ENCODE measurements around the gene PSMA4.
"Not testable (repeated sequence)": the region's sequence is repeated elsewhere in the genome, so short reads cannot be mapped to it uniquely, and the experiment has no call there.

Gene PSMA4

DNA sequence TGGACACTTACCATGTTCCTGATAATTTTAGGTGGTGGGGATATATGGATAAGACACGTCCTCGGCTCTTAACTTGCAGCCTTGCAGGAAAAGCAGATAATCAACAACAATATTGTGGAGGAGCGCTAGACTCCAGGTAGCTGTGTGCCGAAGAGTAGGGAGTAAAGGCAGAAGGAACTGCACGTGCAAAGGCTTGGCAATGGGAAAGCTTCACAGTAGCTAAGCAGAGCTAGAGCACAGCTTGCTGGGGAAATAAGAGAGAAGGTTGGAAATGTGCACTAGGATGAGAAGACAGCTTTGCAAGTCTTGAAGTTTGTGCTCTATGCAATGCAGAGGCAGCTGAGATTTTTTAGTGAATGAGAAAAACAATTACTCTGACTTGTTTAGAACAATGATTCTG is 12.4 kb downstream of the PSMA4 start:
- DNase-seq, result no peak

DNA sequence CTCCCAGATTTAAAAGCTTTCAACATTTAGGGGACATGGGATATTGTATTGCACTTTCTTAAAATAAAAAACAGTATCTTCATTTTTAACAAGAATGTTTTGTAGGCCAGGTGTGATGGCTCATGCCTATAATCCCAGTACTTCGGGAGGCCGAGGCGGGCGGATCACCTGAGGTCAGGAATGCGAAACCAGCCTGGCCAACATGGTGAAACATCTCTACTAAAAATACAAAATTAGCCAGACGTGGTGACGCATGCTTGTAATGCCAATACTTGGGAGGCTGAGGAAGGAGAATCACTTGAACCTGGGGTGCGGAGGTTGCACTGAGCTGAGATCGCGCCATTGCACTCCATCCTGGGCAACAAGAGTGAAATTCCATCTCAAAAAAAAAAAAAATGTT is 20.0 kb downstream of the PSMA4 start:
- DNase-seq, result not testable (repeated sequence)

DNA sequence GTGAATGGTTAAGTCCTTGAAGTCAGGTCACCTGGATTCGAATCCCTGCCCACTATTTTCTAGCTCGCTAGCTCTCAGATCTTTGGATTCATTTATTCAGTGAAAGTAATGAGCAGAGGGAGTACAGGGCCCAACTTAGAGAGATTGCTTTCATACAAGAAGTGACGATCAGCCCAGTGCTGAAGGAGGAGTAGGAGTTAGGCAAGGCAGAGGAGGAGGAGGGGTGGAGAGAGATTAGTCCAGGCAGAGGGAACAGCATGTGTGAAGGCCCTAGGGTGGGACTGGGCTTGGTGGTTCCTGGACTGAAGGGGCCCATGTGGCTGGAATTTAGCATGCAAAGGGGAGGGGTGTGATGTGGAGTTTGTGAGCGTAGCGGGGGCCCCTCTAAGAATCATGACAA is 21.2 kb downstream of the PSMA4 start:
- no peak for DNase-seq

DNA sequence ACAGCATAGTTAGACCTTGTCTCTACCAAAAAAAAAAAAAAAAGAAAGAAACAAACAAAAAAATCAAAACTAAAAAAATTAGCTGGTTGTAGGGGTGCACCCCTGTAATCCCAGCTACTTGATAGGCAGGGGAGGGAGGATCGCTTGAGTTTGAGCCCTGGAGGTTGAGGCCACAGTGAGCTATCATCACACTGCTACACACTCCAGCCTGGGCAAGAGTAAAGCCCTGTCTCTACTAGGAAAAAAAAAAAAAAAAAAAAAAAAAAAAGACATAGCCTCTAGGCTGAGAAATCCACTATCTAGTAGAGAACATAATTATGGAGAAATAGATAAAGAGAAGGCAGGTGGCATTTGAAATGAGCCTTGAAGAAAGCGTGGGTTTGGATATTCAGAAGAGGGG is 22.8 kb downstream of the PSMA4 start:
- no peak for DNase-seq

DNA sequence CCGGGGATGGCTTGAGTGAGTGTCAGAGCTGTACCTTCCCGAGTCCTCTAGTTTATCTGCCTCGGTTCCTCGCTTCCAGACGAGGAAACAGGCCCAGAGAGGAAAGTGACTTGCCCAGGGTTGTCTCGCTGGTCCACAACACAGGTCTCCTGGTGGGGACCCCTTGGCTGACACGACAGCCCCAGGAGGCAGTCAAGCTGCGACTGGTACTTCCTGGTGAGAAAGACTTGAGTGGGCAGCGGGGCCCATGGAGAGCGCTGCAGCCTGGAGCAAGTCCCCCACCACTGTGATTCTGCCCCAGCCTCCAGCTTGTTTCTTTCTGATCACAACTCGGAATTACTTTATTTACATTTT is 24.5 kb downstream of the PSMA4 start:
- DNase-seq, result no peak

DNA sequence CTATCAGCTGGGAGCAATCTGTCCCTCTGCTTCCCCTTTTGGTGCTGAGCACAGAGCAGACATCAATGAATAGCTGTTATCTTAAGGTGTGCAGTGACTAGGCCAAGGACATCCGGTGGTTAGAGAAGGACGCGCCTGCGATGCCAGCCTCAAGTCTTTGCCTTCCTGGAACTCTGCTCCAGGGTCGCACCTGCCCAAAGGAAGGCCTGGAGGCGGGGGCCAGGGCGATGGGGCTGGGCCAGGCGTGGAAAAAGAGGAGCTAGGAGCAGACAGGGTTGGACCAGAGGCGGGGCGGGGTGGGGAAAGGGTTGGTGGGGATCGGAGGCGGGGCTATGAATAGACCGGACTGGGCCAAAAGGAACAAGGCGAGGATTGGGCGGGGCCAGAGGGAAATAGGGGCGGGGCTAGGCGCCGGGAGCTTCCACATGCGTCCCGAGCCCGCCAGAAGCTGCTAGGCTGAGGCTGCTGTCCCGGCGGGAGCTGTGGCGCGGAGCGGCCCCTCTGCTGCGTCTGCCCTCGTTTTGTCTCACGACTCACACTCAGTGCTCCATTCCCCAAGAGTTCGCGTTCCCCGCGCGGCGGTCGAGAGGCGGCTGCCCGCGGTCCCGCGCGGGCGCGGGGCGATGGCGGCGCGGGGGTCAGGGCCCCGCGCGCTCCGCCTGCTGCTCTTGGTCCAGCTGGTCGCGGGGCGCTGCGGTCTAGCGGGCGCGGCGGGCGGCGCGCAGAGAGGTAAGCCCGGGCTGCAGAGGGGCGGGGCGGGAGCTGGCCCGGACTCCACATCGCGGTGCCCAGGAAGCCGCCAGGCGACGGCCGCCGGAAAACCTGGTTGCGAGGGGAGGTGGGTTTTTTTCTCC is 25.1 kb downstream of the PSMA4 start, which contains the start of gene CHRNA5:
Gene CHRNA5, plus strand, starts transcription at position 424 of the 854 bp plus-strand sequence. Its CDS starts 200 bp downstream, at position 624.
- DNase-seq, result peak; percentile 84 to 93

DNA sequence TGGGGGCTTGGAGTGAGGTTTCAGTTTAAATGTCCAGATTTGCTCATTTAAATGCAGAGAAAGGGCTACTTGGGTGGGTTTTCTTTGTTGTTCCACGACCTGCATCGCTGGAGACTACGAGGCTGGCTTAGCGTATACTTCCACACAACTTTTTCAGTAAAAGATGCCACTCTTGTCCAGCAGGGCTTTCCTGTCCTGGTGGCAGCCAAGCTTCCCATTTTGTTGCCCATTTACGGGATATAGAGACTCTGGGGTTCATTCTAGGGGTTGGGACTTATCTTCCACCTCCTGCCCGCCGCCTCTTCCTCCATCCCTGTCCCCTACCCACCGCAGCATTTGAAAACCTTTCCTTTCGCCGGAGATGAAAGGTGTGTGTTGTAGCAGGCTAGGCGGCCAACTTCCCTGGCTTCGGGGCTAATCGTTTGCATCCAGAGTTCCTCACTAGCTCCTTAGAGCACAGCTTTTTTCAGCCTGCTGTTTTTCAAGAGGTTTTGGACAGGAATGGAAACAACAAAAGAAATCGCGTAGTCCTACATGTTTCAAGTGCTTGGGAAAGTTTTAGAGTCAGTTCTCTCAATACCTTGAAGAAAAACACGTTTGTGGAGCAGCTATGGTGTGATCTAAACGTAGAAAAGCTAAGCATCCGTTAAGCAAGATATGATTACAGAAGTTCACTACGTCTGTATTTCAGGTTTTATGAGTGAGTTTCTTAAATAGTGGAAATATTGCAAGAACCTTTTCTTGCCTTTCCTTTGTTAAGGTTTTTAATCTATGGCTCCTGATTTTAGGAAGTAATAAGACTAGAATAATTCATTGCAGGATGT is 25.9 kb downstream of the PSMA4 start:
- DNase-seq, result peak in 1 of 2 experiments; percentile 12

DNA sequence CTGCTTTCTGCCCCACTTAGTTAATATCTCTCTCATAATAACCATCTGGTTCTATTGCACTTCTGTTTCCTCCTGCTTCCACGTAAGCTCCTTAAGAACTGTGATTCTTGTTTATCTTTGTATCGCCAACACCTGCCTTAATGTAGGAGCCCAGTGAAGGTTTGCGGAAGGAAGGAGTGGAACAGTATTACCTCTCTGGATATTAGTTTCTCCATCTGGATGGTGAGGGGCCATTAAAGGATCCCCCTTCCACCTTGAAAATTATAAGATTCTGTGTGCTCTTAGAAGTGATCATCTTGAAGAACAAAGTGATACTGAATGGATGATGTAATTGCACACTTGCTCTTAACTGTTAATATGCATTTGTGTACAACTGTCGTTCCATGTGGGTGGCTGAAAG is 27.3 kb downstream of the PSMA4 start:
- DNase-seq, result no peak

DNA sequence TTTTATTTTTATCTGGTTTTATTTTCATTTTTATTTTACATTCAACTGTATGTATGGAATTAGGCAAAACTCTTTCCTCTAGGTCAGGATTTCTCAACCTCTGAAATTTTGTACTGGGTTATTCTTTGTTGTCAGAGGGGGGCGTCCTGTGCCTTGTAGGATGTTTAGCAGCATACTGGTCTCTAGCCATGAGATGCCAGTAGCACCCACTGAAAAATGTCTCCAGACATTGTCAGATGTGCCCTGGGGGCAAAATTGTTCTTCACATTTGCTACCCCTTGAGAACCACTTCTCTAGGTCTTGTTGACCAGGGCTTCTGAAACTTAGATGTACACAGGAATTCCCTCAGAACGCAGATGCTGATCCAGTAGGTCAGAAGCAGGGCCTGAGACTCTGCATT is 30.5 kb downstream of the PSMA4 start:
- no peak for DNase-seq

DNA sequence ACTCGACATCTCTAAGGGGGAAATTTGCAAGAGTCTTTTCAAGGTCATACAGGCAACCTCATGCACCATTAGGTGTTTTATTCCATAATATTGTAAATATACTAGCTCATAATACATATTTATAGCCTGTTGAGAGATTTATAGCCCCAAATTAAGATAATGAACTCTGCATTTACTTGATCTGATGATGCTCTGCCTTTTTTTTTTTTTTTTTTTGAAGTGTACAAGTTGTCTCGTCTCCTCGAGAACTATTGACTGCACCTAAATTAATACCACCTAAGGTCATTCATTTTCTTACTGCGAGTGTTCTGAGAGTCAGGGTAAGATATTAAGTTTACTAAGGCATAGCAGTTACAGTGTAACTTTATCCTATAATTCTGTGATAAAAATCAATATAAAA is 31.1 kb downstream of the PSMA4 start:
- no peak for DNase-seq

DNA sequence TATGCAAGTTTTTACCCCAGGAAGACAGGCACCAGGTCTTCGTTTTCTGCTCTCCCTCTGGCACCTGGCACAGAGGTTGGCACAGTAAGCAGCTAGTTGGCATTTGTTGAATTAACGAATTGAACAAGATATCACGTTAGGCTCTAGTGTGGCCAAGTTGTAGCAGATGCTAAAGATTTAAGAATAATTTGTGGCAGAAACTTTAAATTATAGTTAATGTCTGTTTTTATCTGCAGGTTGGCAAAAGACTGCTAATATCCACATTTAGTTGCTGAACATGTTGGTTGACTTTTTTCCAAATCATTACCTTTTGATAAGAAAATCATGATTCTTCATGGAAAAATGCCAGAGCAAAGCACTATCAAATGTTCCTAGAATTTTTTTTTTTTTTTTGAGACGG is 33.2 kb downstream of the PSMA4 start:
- no peak for DNase-seq

DNA sequence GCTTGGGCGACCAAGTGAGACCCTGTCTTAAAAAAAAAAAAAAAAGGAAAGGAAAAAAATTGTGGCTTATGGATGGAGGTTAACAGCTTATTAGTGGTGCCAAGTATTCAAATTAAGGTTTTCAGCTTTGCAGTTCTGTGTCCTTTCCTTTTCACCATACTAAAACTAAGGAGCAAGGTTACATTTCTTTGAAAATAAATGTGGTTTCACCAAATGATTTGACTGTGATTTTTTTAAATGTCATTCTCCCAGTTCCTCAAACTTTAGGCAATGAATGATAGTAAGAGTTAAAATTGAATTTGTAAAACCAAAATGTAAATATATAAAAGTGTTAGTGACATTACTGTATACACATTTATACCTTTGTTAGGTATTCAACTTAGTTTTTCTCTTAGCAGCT is 34.7 kb downstream of the PSMA4 start:
- no peak for DNase-seq

DNA sequence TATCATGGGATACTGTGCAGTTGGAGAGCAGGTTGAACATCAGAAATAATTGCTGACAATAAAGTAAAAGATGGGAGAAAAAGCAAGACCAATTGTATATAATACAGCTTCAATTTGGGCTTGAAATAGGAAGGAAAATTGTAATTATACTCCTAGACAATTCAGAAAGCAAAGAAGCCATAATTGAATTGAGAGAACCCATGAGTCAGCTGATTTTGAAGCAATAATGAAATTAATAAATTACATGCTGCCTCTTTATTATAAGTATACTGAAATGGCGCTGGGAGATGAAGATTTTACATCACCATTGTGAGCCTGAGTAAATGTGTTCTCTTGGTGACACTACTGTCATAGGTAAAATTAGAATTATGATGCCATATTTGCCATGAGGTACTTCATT is 57.3 kb downstream of the PSMA4 start:
- no peak for DNase-seq

DNA sequence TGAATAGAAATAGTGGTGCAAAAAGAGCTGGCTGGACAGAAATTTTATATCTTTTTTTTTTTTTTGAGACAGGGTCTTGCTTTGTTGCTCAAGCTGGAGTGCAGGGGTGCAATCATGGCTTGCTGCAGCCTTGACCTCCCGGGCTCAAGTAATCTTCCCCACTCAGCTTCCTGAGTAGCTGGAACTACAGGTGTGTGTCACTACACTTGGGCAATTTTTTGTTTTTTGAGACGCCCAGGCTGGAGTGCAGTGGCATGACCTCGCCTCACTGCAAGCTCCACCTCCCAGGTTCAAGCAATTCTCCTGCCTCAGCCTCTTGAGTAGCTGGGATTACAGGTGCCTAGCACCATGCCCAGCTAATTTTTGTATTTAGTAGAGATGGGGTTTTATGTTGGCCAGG is 58.1 kb downstream of the PSMA4 start:
- no peak for DNase-seq

DNA sequence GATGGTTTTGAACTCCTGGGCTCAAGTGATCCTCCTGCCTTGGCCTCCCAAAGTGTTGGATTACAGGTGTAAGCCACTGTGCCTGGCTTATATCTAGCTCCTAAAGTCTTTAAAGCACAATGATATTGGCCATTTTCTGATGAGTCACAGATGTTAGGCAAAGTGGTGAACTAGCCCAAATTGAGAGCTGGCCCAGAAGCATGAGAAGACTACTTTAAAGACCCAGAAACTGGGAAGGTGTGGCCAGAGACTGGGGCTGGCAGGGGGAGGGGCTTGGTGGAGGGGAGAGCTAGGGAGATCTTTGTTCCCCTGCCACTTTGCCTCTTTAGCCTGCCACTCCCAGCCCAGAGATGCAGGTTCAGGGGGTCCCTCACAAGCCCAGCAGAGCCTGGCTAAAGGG is 58.9 kb downstream of the PSMA4 start:
- DNase-seq, result no peak

Data from NCI-H446 (cell line).